Cerebellar nuclear complex (tissue), 1 donor: ENCODE results near the gene PRDM15.

Experiments used
- DNase-seq, 2 experiments: peaks; one replicate each; lab custom pipeline; 2025; lab: John Stamatoyannopoulos, UW

PRDM15 gene

GRCh38 chr21:41863439-41863740 is 15.8 kb downstream of the PRDM15 start:
- DNase-seq: no peak

- DNase-seq: no peak
Measured at GRCh38 chr21:41861987-41862386, 17.2 kb downstream of the PRDM15 start.

GRCh38 chr21:41861255-41861654 is 17.9 kb downstream of the PRDM15 start:
- DNase-seq: no peak

DNA sequence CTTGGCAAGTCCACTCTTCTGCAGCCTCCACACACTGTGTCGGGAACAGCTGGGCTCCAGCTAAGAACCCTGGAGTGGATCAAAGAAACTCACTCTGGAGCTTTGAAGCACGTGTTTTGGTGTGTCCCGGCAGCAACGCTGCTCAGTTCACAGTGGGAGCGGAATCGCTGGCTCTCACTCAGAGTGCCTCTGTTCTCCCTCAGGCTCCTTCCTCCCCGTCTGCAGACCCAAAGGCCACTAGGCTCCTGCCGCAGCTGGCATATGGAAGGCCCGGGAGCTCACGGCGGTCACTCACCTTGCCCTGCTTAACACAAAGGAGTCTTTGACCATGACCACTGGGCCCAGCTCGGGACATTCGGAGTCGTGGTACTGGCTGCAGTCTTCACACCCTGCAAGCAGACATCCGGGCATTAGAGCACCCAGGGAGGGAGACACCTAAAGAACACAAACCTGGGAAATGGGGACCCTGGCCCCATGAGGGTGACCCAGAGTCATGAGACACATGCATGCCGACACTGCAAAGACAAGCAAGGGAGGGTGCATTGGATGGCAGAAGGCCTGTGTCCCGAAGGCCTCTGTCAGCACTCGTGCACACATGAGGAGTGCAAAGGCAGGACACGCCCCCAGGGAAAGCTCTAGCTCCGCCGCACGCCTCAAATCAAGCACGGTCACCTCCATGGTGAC is 19.7 kb downstream of the PRDM15 start:
- DNase-seq: no peak

GRCh38 chr21:41858466-41859296 is 20.5 kb downstream of the PRDM15 start:
- no peak for DNase-seq

DNA sequence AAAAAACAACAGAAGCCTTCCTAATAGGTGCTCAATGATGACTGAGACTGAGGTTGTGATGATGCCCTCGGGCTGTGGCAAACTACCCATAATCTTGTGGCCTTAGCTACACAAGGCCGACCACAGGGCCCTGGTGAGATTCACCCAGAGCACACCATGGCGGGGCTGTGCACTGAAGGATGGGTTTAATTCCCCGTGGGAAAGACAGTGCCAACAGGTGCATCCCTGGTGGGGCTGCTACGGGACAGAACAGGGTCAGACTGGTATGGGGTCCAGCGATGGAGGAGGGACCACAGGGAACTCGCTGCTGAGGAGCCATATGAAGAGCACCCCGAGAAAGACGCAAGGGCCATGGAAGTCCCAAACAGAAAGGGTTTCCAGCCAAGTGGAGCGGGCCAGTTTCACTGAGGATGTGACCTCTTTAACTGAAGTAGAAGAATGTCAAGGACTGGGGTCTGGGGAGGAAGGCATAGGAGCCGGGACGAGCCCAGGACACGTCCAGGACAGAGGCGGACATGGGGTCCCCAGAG is 21.3 kb downstream of the PRDM15 start:
- DNase-seq: no peak

GRCh38 chr21:41856572-41856971 is 22.6 kb downstream of the PRDM15 start:
- no peak for DNase-seq

- DNase-seq: no peak
Measured at GRCh38 chr21:41854426-41854995, 24.6 kb downstream of the PRDM15 start.

DNA sequence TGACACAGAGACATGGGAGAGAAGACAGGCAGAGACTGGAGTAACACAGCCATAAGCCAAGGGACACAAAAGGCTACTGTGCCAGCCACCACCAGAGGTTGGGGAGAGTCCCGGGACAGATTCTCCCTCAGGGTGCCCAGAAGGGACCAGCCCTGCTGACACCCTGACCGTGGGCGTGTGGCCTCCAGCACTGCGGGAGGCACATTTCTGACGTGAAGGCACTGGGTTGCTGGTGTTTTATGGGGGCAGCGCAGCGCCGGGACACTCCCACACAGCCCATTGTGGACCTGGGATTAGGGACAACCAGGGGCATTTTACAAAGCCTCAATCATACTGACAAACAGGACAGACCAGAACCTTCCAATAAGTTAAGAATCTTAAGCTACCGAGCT is 26.2 kb downstream of the PRDM15 start:
- DNase-seq: no peak

GRCh38 chr21:41852151-41852928 is 26.8 kb downstream of the PRDM15 start:
- DNase-seq: no peak

DNA sequence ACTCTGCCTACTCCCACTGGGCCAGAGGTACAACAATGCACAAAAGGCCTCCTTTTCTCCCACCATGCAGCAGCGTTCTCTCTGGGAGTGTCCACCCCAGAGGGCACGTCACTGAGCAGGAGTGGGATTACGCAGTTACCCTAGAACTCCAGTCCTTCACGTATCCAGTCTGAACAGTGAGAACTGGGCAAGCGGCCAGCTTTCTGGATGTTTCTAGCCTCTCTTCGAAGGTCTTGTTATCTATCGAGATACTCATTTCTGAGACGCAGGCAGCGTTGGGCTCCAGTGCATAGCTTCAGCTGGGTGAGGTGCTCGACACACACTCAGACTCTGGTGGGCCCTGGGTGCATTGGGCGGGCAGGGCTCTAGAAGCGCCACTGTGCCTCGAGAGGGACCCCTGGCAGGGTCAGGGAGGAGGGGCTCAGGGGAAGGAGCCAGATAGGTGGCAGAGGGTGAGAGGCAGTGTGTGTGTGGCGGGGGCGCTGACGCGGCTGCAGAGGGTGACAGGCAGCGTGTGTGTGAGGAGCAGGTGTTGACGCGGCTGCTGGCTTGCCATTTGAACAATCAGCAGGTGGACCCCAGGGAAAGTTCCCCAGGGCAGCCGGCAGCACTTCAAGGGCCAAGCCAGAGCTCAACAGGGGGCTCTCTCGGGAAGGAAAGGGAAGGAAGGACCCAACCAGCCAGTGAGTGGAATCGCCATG is 27.9 kb downstream of the PRDM15 start:
- DNase-seq: no peak

GRCh38 chr21:41850085-41850484 is 29.1 kb downstream of the PRDM15 start:
- DNase-seq: no peak

DNA sequence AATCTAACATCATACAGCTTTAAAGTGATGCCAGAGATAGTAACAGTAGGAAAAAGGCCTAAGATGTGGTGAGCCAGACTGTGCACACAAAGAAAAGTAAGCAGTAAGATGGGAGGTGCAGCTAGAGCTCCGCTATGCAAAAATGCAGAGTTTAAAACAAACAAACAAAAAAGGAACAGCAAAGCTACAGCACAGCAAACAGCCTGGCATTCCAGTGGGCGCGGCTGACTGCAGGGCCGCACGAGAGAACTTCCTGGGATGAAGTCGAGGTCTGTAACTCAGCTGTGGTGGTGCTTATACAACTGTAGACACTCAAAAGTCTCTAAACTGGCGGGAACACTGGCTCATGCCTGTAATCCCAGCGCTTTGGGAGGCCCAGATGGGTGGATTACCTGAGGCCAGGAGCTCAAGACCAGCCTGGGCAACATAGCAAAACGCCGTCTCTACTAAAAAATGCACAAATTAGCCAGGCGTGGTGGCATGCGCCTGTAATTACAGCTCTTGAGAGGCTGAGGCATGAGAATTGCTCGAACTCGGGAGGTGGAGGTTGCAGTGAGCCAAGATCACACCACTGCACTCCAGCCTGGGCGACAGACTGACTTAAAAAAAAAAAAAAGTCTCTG is 30.1 kb downstream of the PRDM15 start:
- DNase-seq: no peak

DNA sequence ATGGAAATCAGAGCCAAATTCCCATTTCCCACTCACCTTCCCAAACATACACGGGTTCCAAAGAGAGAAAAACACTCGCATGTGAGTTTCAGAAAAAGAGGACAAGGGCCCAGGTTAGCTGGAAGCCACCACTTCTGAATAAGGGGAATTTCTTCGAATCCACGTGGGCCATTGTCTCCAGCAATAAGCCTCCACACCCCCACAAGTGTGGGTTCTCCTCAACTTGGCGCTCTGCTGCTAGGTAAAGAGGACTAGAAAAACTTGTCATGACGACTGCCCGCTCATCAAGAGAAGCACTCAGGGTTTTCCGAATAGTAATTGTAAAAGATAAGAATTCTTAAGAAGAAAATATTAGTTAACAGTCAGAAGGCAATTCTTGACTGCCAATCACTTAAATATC is 30.6 kb downstream of the PRDM15 start:
- DNase-seq: no peak

GRCh38 chr21:41847066-41847804 is 31.9 kb downstream of the PRDM15 start:
- no peak for DNase-seq

DNA sequence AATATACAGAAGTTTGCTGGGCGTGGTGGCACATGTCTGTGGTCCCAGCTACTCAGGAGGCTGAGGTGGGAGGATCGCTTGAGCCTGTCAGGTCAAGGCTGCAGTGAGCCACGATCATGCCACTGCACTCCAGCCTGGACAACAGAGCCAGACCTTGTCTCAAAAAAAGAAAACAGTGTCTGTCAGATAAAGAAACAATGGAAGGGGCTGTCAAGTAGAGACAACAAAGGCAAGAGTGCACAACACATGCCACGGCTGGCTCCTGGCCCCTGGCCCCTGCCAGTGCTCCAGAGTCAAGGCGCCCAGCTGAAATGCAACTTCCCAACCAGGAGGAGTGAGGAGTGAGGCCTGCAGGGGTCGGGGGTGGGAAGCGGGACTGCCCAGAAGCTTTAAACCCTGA is 32.6 kb downstream of the PRDM15 start:
- DNase-seq: no peak

DNA sequence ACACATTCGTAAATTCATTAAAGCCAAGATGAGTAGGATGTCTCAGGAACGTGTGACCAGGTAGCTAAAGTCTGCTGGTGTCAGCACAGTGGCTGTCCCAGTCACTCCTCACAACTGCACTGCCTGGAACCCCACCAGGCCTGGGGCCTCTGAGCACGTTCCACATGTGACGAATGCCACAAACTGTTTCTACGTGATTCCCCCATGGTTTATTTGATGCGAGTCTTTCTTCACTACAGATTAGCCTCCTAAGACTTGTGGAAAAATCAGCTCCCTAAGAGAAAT is 33.2 kb downstream of the PRDM15 start:
- no peak for DNase-seq

DNA sequence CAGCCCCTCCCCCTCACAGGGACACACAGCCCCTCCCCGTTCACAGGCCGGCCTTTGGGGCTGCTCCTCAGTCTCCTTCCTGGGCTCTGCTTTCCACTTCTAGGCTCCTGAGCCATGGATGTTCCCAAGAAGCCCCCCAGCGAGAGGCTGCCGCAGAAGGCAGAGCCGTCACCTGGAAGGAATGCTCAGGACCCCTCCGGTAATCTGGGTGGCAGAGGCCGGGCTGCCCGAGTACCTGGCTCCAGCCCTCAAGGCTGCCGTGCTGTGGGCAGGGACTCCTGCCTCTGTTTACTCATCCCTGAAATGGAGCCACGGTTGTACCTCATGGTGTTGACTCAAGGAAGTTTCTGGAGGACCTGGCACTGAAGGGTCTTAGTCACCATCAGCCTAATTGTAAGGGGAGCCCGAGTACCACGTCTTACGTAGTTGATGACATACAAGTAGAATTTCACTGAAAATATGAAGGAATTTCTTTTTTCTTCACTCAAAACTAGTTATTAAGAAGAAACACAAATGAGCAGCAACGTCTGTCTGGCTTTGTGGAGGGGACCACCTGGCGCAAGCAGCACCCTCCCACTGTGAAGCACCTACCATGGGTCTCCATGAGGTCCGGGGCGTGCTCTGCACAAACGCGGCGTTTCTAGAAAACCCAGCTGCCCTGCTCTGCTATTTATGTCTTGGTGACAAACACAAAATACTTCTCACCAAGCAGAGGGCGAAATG is 33.7 kb downstream of the PRDM15 start:
- DNase-seq: no peak

DNA sequence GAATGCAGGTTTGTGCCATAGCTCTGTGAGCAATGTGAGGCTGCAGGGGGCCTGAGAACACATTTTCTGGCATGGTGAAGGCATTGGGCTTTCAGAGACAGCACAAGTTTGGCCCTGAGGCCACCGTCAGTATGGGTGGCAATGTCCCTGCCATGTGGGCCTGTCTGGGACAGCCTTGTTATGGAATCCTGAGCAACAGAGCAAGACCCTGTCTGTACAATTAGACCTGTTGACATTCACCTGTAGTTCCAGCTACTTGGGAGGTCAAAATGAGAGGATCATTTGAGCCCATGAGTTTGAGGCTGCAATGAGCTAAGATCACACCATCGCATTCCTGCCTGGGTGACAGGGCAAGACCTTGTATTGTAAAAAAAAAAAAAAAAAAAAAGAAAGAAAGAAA is 35.6 kb downstream of the PRDM15 start:
- no peak for DNase-seq

GRCh38 chr21:41840880-41841279 is 38.3 kb downstream of the PRDM15 start:
- no peak for DNase-seq
